ENCODE measurements around the gene WNT3. TPM values are rescaled to one million over a fixed set of nuclear protein-coding genes. Genes with fewer than 3 reads are reported as not detected.

Gene WNT3
- total RNA-seq, 1 donor from 2014 or later, result 14.4 TPM

- TF ChIP-seq CTCF (IDR thresholded peaks at IDR 0.05; ENCODE audit: unreplicated experiment), result no peak
- Mint-ChIP-seq H3K4me3 (ENCODE audit: unreplicated experiment) (no peak overlapping the region), H3K27me3 (ENCODE audit: unreplicated experiment) (peaks cover 2% of the 10 kb centered on the region), H3K27ac (ENCODE audit: unreplicated experiment) (no peak overlapping the region), H3K4me1 (ENCODE audit: unreplicated experiment) (peaks cover 19% of the 10 kb centered on the region), H3K9me3 (ENCODE audit: unreplicated experiment) (no peaks in the 10 kb centered on the region), H3K36me3 (ENCODE audit: low read depth, unreplicated experiment) (no peaks in the 10 kb centered on the region)
- no peak for DNase-seq (ENCODE audit: low spot score)
Measured at GRCh38 chr17:46737326-46737725, 81.2 kb downstream of the WNT3 start.

GRCh38 chr17:46736100-46736499 is 82.4 kb downstream of the WNT3 start:
- no peaks in the 10 kb centered on the region for H3K36me3 Mint-ChIP-seq (ENCODE audit: low read depth, unreplicated experiment)
- no peak overlapping the region for H3K27ac Mint-ChIP-seq (ENCODE audit: unreplicated experiment)
- H3K4me1 Mint-ChIP-seq (ENCODE audit: unreplicated experiment), result peaks cover 22% of the 10 kb centered on the region
- TF ChIP-seq CTCF (IDR thresholded peaks at IDR 0.05; ENCODE audit: unreplicated experiment), result no peak
- H3K9me3 Mint-ChIP-seq (ENCODE audit: unreplicated experiment), result no peaks in the 10 kb centered on the region
- peaks cover 2% of the 10 kb centered on the region for H3K27me3 Mint-ChIP-seq (ENCODE audit: unreplicated experiment)
- no peak overlapping the region for H3K4me3 Mint-ChIP-seq (ENCODE audit: unreplicated experiment)
- no peak for DNase-seq (ENCODE audit: low spot score)

- DNase-seq (ENCODE audit: low spot score), result no peak
- H3K9me3 Mint-ChIP-seq (ENCODE audit: unreplicated experiment), result no peaks in the 10 kb centered on the region
- no peaks in the 10 kb centered on the region for H3K27me3 Mint-ChIP-seq (ENCODE audit: unreplicated experiment)
- no peaks in the 10 kb centered on the region for H3K36me3 Mint-ChIP-seq (ENCODE audit: low read depth, unreplicated experiment)
- H3K27ac Mint-ChIP-seq (ENCODE audit: unreplicated experiment), result no peak overlapping the region
- H3K4me3 Mint-ChIP-seq (ENCODE audit: unreplicated experiment), result no peak overlapping the region
- TF ChIP-seq CTCF (IDR thresholded peaks at IDR 0.05; ENCODE audit: unreplicated experiment), result no peak
- H3K4me1 Mint-ChIP-seq (ENCODE audit: unreplicated experiment), result peaks cover 22% of the 10 kb centered on the region
Measured at GRCh38 chr17:46733837-46734475, 84.5 kb downstream of the WNT3 start.

- no peak overlapping the region for H3K27ac Mint-ChIP-seq (ENCODE audit: unreplicated experiment)
- no peak overlapping the region for H3K4me3 Mint-ChIP-seq (ENCODE audit: unreplicated experiment)
- H3K9me3 Mint-ChIP-seq (ENCODE audit: unreplicated experiment), result no peaks in the 10 kb centered on the region
- H3K36me3 Mint-ChIP-seq (ENCODE audit: low read depth, unreplicated experiment), result no peaks in the 10 kb centered on the region
- no peak for DNase-seq (ENCODE audit: low spot score)
- no peaks in the 10 kb centered on the region for H3K27me3 Mint-ChIP-seq (ENCODE audit: unreplicated experiment)
- TF ChIP-seq CTCF (IDR thresholded peaks at IDR 0.05; ENCODE audit: unreplicated experiment), result no peak
- peaks cover 22% of the 10 kb centered on the region for H3K4me1 Mint-ChIP-seq (ENCODE audit: unreplicated experiment)
Measured at GRCh38 chr17:46732754-46733398, 85.6 kb downstream of the WNT3 start.

GRCh38 chr17:46732160-46732559 is 86.3 kb downstream of the WNT3 start:
- no peak overlapping the region for H3K27ac Mint-ChIP-seq (ENCODE audit: unreplicated experiment)
- H3K9me3 Mint-ChIP-seq (ENCODE audit: unreplicated experiment), result no peaks in the 10 kb centered on the region
- no peak for TF ChIP-seq CTCF (IDR thresholded peaks at IDR 0.05; ENCODE audit: unreplicated experiment)
- H3K4me3 Mint-ChIP-seq (ENCODE audit: unreplicated experiment), result no peak overlapping the region
- peaks cover 22% of the 10 kb centered on the region for H3K4me1 Mint-ChIP-seq (ENCODE audit: unreplicated experiment)
- no peaks in the 10 kb centered on the region for H3K27me3 Mint-ChIP-seq (ENCODE audit: unreplicated experiment)
- no peak for DNase-seq (ENCODE audit: low spot score)
- H3K36me3 Mint-ChIP-seq (ENCODE audit: low read depth, unreplicated experiment), result no peaks in the 10 kb centered on the region

Measured in endothelial cell (in vitro differentiated cells).